DMS153 treated with DMSO at 0.1 percent for 48 hours (cell line): ENCODE data around the gene GULP1.
"Not testable (repeated sequence)": the region's sequence is repeated elsewhere in the genome, so short reads cannot be mapped to it uniquely, and the experiment has no call there.

Experiments
- DNase-seq: peaks from one replicate; lab custom pipeline; 2025; ENCODE audit not compliant: unreplicated experiment; lab: John Stamatoyannopoulos, UW

Gene GULP1

GRCh38 chr2:188466078-188466477 is 174.4 kb downstream of the GULP1 start:
- DNase-seq: not testable (repeated sequence)

GRCh38 chr2:188466761-188467160 is 175.1 kb downstream of the GULP1 start:
- DNase-seq: no peak

GRCh38 chr2:188471166-188471565 is 179.5 kb downstream of the GULP1 start:
- DNase-seq: no peak

GRCh38 chr2:188473306-188473705 is 181.6 kb downstream of the GULP1 start:
- no peak for DNase-seq

GRCh38 chr2:188474316-188474715 is 182.6 kb downstream of the GULP1 start:
- no peak for DNase-seq

- no peak for DNase-seq
These were observed 184.3 kb downstream of the GULP1 start for GRCh38 chr2:188475945-188476344.

- DNase-seq: no peak
These were observed 186.0 kb downstream of the GULP1 start for GRCh38 chr2:188477564-188478103.

- DNase-seq: no peak
These were observed 187.1 kb downstream of the GULP1 start for GRCh38 chr2:188478724-188479123.

- DNase-seq: no peak
These were observed 189.8 kb downstream of the GULP1 start for GRCh38 chr2:188481474-188481873.

- DNase-seq: no peak
These were observed 193.8 kb downstream of the GULP1 start for GRCh38 chr2:188485496-188485895.

GRCh38 chr2:188492751-188493150 is 201.1 kb downstream of the GULP1 start:
- no peak for DNase-seq

GRCh38 chr2:188494906-188495305 is 203.2 kb downstream of the GULP1 start:
- DNase-seq: no peak

GRCh38 chr2:188495969-188496431 is 204.3 kb downstream of the GULP1 start:
- no peak for DNase-seq

GRCh38 chr2:188497726-188498125 is 206.1 kb downstream of the GULP1 start:
- DNase-seq: no peak

- no peak for DNase-seq
These were observed 212.3 kb downstream of the GULP1 start for GRCh38 chr2:188503975-188504374.

GRCh38 chr2:188506843-188507242 is 215.2 kb downstream of the GULP1 start:
- no peak for DNase-seq

GRCh38 chr2:188511346-188511745 is 219.7 kb downstream of the GULP1 start:
- DNase-seq: no peak

GRCh38 chr2:188512456-188512855 is 220.8 kb downstream of the GULP1 start:
- peak; percentile 22 for DNase-seq

- DNase-seq: no peak
These were observed 224.2 kb downstream of the GULP1 start for GRCh38 chr2:188515918-188516317.

- DNase-seq: no peak
These were observed 226.0 kb downstream of the GULP1 start for GRCh38 chr2:188517549-188518215.

- DNase-seq: no peak
These were observed 226.7 kb downstream of the GULP1 start for GRCh38 chr2:188518381-188518780.

- no peak for DNase-seq
These were observed 227.5 kb downstream of the GULP1 start for GRCh38 chr2:188519136-188519535.

- DNase-seq: no peak
These were observed 230.8 kb downstream of the GULP1 start for GRCh38 chr2:188522517-188522916.
